ENCODE data around the gene VSIG10. TPM values are rescaled to one million over a fixed set of nuclear protein-coding genes. Genes with fewer than 3 reads are reported as not detected.

Gene VSIG10
- total RNA-seq, 1 experiment from 2014 or later, result 97.4 TPM

GRCh38 chr12:118050972-118051910, 52.6 kb downstream of the VSIG10 start:
- Histone ChIP-seq H2BK15ac (ENCODE audit: low read depth, low read length) (no peak overlapping the region), H2BK20ac (ENCODE audit: low read depth, low read length, poor library complexity, severe bottlenecking) (no peak overlapping the region), H3K27ac (ENCODE audit: insufficient read length, low read depth, low read length) (no peak overlapping the region), H3K23me2 (ENCODE audit: insufficient read length, low read depth, low read length, poor library complexity, severe bottlenecking) (no peaks in the 10 kb centered on the region), H2BK12ac (ENCODE audit: insufficient read length, low read depth, low read length) (no peak overlapping the region), H3K18ac (ENCODE audit: insufficient read length, low read depth, low read length) (no peak overlapping the region), H3K9ac (ENCODE audit: extremely low read depth, insufficient read length, low read length) (no peak overlapping the region), H3K4me1 (ENCODE audit: insufficient read depth, low read length) (no peaks in the 10 kb centered on the region; the same call in 1 of the 2 replicates), H2AFZ (ENCODE audit: low read length) (no peak overlapping the region), H3K56ac (ENCODE audit: insufficient read length, low read depth, low read length) (no peak overlapping the region), H4K20me1 (ENCODE audit: control insufficient read depth, insufficient read depth, insufficient read length) (no peaks in the 10 kb centered on the region), H4K8ac (replicated peaks; ENCODE audit: insufficient read length, low read depth, low read length) (no peak overlapping the region), H3K79me1 (ENCODE audit: insufficient read depth, low read depth, low read length, poor library complexity, severe bottlenecking) (peaks cover 15% of the 10 kb centered on the region), H2AK5ac (ENCODE audit: insufficient read length, low read length) (no peak overlapping the region), H2BK5ac (ENCODE audit: insufficient read length, low read length) (no peak overlapping the region), H3K14ac (ENCODE audit: insufficient read depth, low read length) (no peak overlapping the region), H3K27me3 (ENCODE audit: insufficient read depth, low read length) (no peaks in the 10 kb centered on the region), H3K4ac (ENCODE audit: low read depth, low read length) (no peak overlapping the region), H3K9me3 (ENCODE audit: control insufficient read depth, low read depth, low read length) (no peaks in the 10 kb centered on the region), H3K79me2 (ENCODE audit: insufficient read depth, low read length) (no peaks in the 10 kb centered on the region; the same call in 1 of the 2 replicates), H4K91ac (ENCODE audit: insufficient read length, low read depth, low read length) (no peak overlapping the region), H3K23ac (ENCODE audit: insufficient read length, low read depth, low read length) (no peak overlapping the region), H2BK120ac (ENCODE audit: low read depth, low read length, poor library complexity, severe bottlenecking) (no peak overlapping the region), H3T11ph (ENCODE audit: low read length) (no peak overlapping the region), H4K5ac (ENCODE audit: insufficient read length, low read depth, low read length) (no peak overlapping the region), H3K4me2 (ENCODE audit: insufficient read depth, insufficient read length, low read length) (no peak overlapping the region)
- Mint-ChIP-seq H3K27me3 (ENCODE audit: low read depth) (no peaks in the 10 kb centered on the region), H3K4me1 (peaks cover 13 to 15% of the 10 kb centered on the region in 2 experiments), H3K36me3 (ENCODE audit: insufficient read depth in 1 of 3, low read depth in 3 of 3) (peaks cover 20 to 57% (median 41%) of the 10 kb centered on the region in 3 experiments; a peak in 6 of 7 replicates), H3K4me3 (no peak overlapping the region), H3K9me3 (no peaks in the 10 kb centered on the region), H3K27ac (no peak overlapping the region)
- DNase-seq, result no peak
- TF ChIP-seq CTCF (conservative IDR thresholded peaks at IDR 0.05), result 0 out of 3 replicates have a peak, but pooled peaks have one; percentile 15
- no CpG with 5 or more reads among the region's 12 CpGs for WGBS (ENCODE audit: extremely low coverage, insufficient read length, low lambda C conversion rate)

All from H9 (cell line).